SK-N-SH (cell line): Measurements from ENCODE around the gene RPE65. TPM values are rescaled to one million over a fixed set of nuclear protein-coding genes. Genes with fewer than 3 reads are reported as not detected.

Source experiments
- CTCF ChIA-PET: fragments of 300-600, 350-600 bp; formaldehyde crosslinking; extraction: SDS; loops from one replicate; lab custom pipeline; 2021; lab: Yijun Ruan, JAX
- POLR2A ChIA-PET: fragments of 350-600 bp; sonication (Branson Sonifier 250); formaldehyde crosslinking; extraction: SDS; loops from one replicate; lab custom pipeline; 2020; ENCODE audit warnings: antibody characterized with exemption, inconsistent platforms; lab: Yijun Ruan, JAX
- DNase-seq: peaks from one replicate; pipeline ENCODE4 v3.0.0; 2012
- H2AFZ ChIP-seq: fragments of 200-600 bp; sonication (generic); 2 replicates; pipeline ENCODE4 v1.8.1; 2016; ENCODE audit warnings: antibody characterized with exemption, mild to moderate bottlenecking, low read depth
- H3F3A ChIP-seq: fragments of 200-600 bp; sonication (generic); replicated peaks from 2 replicates; pipeline ENCODE3; 2016; ENCODE audit warnings: antibody characterized with exemption, mild to moderate bottlenecking; ENCODE audit not compliant: insufficient read depth
- H3K27ac ChIP-seq, 2 experiments: fragments of 200-500 bp in 1 of 2; fragments of 200-600 bp in 1 of 2; sonication (Bioruptor generic) in 1 of 2; sonication (generic), shearing (Covaris generic) in 1 of 2; 2 replicates each; pipeline versions ENCODE4 v1.5.1 to v1.6.1; 2014 to 2016; ENCODE audit warnings: low read depth in 2 of 2, inconsistent platforms in 1 of 2, low read length in 1 of 2, mild to moderate bottlenecking in 1 of 2, mixed read lengths in 1 of 2
- H3K27me3 ChIP-seq: fragments of 200-600 bp; sonication (generic), shearing (Covaris generic); 2 replicates; pipeline ENCODE4 v1.6.1; 2016; ENCODE audit warnings: mixed run types; ENCODE audit not compliant: insufficient read depth
- H3K36me3 ChIP-seq, 2 experiments: fragments of 200-500 bp in 1 of 2; fragments of 200-600 bp in 1 of 2; sonication (Bioruptor generic) in 1 of 2; sonication (generic) in 1 of 2; replicated peaks in 1 of 2; 2 replicates each; pipeline versions ENCODE3 to v1.5.1; 2014 to 2016; ENCODE audit warnings: low read length in 1 of 2, mild to moderate bottlenecking in 1 of 2; ENCODE audit not compliant: insufficient read depth in 2 of 2, control insufficient read depth in 1 of 2
- H3K4me1 ChIP-seq, 2 experiments: fragments of 200-500 bp in 1 of 2; fragments of 200-600 bp in 1 of 2; sonication (Bioruptor generic) in 1 of 2; sonication (generic), shearing (Covaris generic) in 1 of 2; 2 replicates each; pipeline versions ENCODE4 v1.5.1 to v1.6.1; 2014 to 2016; ENCODE audit warnings: low read depth in 1 of 2, low read length in 1 of 2, mixed run types in 1 of 2; ENCODE audit not compliant: insufficient read depth in 2 of 2, control insufficient read depth in 1 of 2
- H3K4me2 ChIP-seq: fragments of 200-600 bp; sonication (generic), shearing (Covaris generic); 2 replicates; pipeline ENCODE4 v1.6.1; 2017; ENCODE audit warnings: mixed run types
- H3K4me3 ChIP-seq, 2 experiments: fragments of 200-500 bp in 1 of 2; fragments of 200-600 bp in 1 of 2; sonication (Bioruptor generic) in 1 of 2; sonication (generic), shearing (Covaris generic) in 1 of 2; 2 replicates each; pipeline versions ENCODE4 v1.5.1 to v1.8.1; 2014 to 2016; ENCODE audit warnings: low read depth in 2 of 2, inconsistent platforms in 1 of 2, low read length in 1 of 2, mild to moderate bottlenecking in 1 of 2, mixed read lengths in 1 of 2, moderate library complexity in 1 of 2
- H3K79me2 ChIP-seq: fragments of 200-600 bp; sonication (generic); 2 replicates; pipeline ENCODE4 v1.8.1; 2017; ENCODE audit warnings: mild to moderate bottlenecking; ENCODE audit not compliant: insufficient read depth
- H3K9ac ChIP-seq: fragments of 200-600 bp; sonication (generic); 2 replicates; pipeline ENCODE4 v1.6.1; 2017; ENCODE audit warnings: mixed run types
- H3K9me2 ChIP-seq: fragments of 200-600 bp; sonication (generic); 2 replicates; pipeline ENCODE4 v1.6.1; 2017; ENCODE audit warnings: mixed run types
- H3K9me3 ChIP-seq: fragments of 200-600 bp; sonication (generic); 2 replicates; pipeline ENCODE4 v1.6.1; 2017; ENCODE audit warnings: mixed run types, mild to moderate bottlenecking, moderate library complexity
- H4K20me1 ChIP-seq: fragments of 200-600 bp; sonication (generic); 2 replicates; pipeline ENCODE4 v1.6.1; 2017; ENCODE audit warnings: mild to moderate bottlenecking, mixed run types; ENCODE audit not compliant: insufficient read depth
- EP300 ChIP-seq, 2 experiments: IDR thresholded peaks; 2 replicates each; pipeline versions ENCODE4 v1.4.0 to v1.6.1; 2012; ENCODE audit warnings: borderline replicate concordance in 1 of 2, low read depth in 1 of 2, low read length in 1 of 2
- GABPA ChIP-seq: IDR thresholded peaks from 2 replicates; pipeline ENCODE4 v1.4.0; 2012; ENCODE audit warnings: low read depth, mild to moderate bottlenecking
- MEF2A ChIP-seq: IDR thresholded peaks from 2 replicates; pipeline ENCODE4 v1.4.0; 2012; ENCODE audit warnings: low read depth, borderline replicate concordance
- MXI1 ChIP-seq: IDR thresholded peaks from 2 replicates; pipeline ENCODE4 v1.6.1; 2012; ENCODE audit warnings: mild to moderate bottlenecking, low read depth, low read length, improper control_type of control experiment
- NRF1 ChIP-seq: IDR thresholded peaks from 2 replicates; pipeline ENCODE4 v1.6.1; 2012; ENCODE audit warnings: low read depth, mild to moderate bottlenecking, low read length
- PBX3 ChIP-seq: IDR thresholded peaks from 2 replicates; pipeline ENCODE4; 2012
- RAD21 ChIP-seq: IDR thresholded peaks from 2 replicates; pipeline ENCODE4 v1.6.1; 2012; ENCODE audit warnings: mild to moderate bottlenecking, low read length
- RCOR1 ChIP-seq: fragments of 150-350 bp; IDR thresholded peaks from 2 replicates; pipeline ENCODE4 v1.6.1; 2017; ENCODE audit warnings: antibody characterized with exemption, low read length
- REST ChIP-seq: IDR thresholded peaks from 2 replicates; pipeline ENCODE4 v1.6.1; 2012; ENCODE audit warnings: mild to moderate bottlenecking, low read depth, low read length, moderate library complexity
- SIN3A ChIP-seq: IDR thresholded peaks from 2 replicates; pipeline ENCODE4 v1.6.1; 2012; ENCODE audit warnings: low read depth, mild to moderate bottlenecking, low read length, moderate library complexity, borderline replicate concordance
- TCF12 ChIP-seq: IDR thresholded peaks from 2 replicates; pipeline ENCODE4 v1.4.0; 2012
- TEAD4 ChIP-seq: IDR thresholded peaks from 2 replicates; pipeline ENCODE4 v1.4.0; 2012; ENCODE audit warnings: mild to moderate bottlenecking, borderline replicate concordance; ENCODE audit not compliant: insufficient read depth
- USF1 ChIP-seq: IDR thresholded peaks from 2 replicates; pipeline ENCODE4 v1.4.0; 2012; ENCODE audit warnings: low read depth, borderline replicate concordance
- USF2 ChIP-seq: fragments of 150-350 bp; IDR thresholded peaks from 2 replicates; pipeline ENCODE4 v1.6.1; 2017; ENCODE audit warnings: antibody characterized with exemption, low read length, low read depth, borderline replicate concordance
- WGBS: methylation state at CpG from one replicate; pipeline ENCODE4 v1.1.6; 2017; ENCODE audit warnings: low lambda C conversion rate; 5-methylcytosine and 5-hydroxymethylcytosine counted together
- polyA plus RNA-seq, 3 experiments: library from polyadenylated mRNA; depleted of rRNA; stranded (reverse); fragments of >200 nt; gene quantifications; 2 replicates each; pipeline ENCODE4 v1.2.3, GENCODE V29; 2012
- TF ChIP-seq, protein P1 (sequence below): fragments of 200-600 bp; sonication (generic); IDR thresholded peaks from 2 replicates; pipeline ENCODE4 v1.6.1; 2017; ENCODE audit warnings: antibody characterized with exemption, mild to moderate bottlenecking, moderate library complexity
- TF ChIP-seq, protein P2 (sequence below): fragments of 150-350 bp; IDR thresholded peaks from 2 replicates; pipeline ENCODE4 v1.6.1; 2016; ENCODE audit warnings: mild to moderate bottlenecking, low read depth, low read length
- TF ChIP-seq, protein P3 (sequence below): IDR thresholded peaks from 2 replicates; pipeline ENCODE4 v1.4.0; 2012; ENCODE audit warnings: low read depth, borderline replicate concordance

RPE65 gene
- polyA plus RNA-seq, 1 of the 3 experiments (the other 2 are of a cell fraction): 0.02 TPM

DNA sequence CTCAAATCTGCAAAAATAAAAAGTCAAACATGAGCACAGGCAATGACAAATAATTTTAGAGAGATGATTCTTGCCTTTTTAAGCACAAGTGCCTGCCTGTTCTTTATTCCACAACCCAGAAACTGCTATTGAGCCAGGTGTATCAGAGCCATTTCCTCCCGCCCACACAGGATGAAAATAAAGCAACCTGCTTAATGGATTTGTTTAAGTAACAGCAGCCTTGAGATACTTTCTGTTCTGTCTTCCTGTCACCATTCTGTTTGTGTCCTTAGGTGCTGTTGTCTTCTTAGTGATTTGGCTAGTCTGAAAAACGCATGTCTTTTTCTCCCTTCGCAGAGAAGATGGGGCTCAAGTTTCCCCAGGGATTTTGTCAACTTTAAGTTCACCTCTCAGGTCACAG, 11.4 kb downstream of the RPE65 start (continued):
- TF ChIP-seq USF2 (no peak), USF1 (no peak), TCF12 (no peak), RCOR1 (no peak), TEAD4 (no peak), GABPA (no peak), NRF1 (no peak)
- TF ChIP-seq, protein P1, sequence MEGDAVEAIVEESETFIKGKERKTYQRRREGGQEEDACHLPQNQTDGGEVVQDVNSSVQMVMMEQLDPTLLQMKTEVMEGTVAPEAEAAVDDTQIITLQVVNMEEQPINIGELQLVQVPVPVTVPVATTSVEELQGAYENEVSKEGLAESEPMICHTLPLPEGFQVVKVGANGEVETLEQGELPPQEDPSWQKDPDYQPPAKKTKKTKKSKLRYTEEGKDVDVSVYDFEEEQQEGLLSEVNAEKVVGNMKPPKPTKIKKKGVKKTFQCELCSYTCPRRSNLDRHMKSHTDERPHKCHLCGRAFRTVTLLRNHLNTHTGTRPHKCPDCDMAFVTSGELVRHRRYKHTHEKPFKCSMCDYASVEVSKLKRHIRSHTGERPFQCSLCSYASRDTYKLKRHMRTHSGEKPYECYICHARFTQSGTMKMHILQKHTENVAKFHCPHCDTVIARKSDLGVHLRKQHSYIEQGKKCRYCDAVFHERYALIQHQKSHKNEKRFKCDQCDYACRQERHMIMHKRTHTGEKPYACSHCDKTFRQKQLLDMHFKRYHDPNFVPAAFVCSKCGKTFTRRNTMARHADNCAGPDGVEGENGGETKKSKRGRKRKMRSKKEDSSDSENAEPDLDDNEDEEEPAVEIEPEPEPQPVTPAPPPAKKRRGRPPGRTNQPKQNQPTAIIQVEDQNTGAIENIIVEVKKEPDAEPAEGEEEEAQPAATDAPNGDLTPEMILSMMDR: no peak
- TF ChIP-seq, protein P2, sequence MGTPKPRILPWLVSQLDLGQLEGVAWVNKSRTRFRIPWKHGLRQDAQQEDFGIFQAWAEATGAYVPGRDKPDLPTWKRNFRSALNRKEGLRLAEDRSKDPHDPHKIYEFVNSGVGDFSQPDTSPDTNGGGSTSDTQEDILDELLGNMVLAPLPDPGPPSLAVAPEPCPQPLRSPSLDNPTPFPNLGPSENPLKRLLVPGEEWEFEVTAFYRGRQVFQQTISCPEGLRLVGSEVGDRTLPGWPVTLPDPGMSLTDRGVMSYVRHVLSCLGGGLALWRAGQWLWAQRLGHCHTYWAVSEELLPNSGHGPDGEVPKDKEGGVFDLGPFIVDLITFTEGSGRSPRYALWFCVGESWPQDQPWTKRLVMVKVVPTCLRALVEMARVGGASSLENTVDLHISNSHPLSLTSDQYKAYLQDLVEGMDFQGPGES: no peak

DNA sequence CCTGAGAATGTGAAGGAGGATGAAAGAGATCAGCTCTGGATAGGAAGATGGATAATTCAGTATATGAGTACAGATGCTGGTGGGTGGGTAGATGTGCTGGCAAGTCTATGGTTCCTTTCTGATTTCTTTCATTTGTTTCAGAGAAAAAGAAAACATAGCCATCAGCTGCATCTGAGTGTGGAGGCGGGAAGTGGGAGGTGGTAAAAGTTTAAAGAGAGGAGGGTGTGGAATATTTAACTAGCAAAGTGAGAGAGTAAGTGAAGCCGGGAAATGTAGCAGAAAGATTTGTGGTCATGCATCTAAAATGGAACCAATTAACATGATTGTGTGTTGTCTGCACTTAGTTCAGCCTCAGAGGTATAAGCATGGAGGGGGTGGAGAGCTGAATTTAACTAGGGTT, 16.4 kb downstream of the RPE65 start:
- CTCF ChIA-PET: interaction anchor here (1.2 kb wide), 2 partner anchors 11 to 316 kb away, joined by 3 to 4 read pairs; no protein-coding TSS in a partner anchor
- H3K79me2 ChIP-seq: no peaks in the 10 kb centered on the region

More for the DNA sequence above, 16.4 kb downstream of the RPE65 start:
- POLR2A ChIA-PET: no interaction called here
- no peaks in the 10 kb centered on the region for H3F3A ChIP-seq
- 84% methylated on average over 2 of the region's 2 CpGs for WGBS
- no peak overlapping the region for H3K27ac ChIP-seq
- H3K9me3 ChIP-seq: no peaks in the 10 kb centered on the region
- DNase-seq: no peak
- H3K9me2 ChIP-seq: no peaks in the 10 kb centered on the region
- H3K4me2 ChIP-seq: no peak overlapping the region
- no peaks in the 10 kb centered on the region for H4K20me1 ChIP-seq
- no peaks in the 10 kb centered on the region for H3K36me3 ChIP-seq
- no peak overlapping the region for H3K9ac ChIP-seq
- no peak overlapping the region for H2AFZ ChIP-seq
- H3K4me1 ChIP-seq: no peaks in the 10 kb centered on the region; a peak in 1 of 4 replicates
- TF ChIP-seq MXI1: no peak
- TF ChIP-seq SIN3A: no peak
- TF ChIP-seq RAD21: no peak
- TF ChIP-seq MEF2A: no peak
- TF ChIP-seq EP300 (IDR thresholded peaks at IDR 0.05; ENCODE audit: borderline replicate concordance in 1 of 2, low read depth in 1 of 2, low read length in 1 of 2): no peak
- no peak for TF ChIP-seq TCF12
- TF ChIP-seq, protein P3, sequence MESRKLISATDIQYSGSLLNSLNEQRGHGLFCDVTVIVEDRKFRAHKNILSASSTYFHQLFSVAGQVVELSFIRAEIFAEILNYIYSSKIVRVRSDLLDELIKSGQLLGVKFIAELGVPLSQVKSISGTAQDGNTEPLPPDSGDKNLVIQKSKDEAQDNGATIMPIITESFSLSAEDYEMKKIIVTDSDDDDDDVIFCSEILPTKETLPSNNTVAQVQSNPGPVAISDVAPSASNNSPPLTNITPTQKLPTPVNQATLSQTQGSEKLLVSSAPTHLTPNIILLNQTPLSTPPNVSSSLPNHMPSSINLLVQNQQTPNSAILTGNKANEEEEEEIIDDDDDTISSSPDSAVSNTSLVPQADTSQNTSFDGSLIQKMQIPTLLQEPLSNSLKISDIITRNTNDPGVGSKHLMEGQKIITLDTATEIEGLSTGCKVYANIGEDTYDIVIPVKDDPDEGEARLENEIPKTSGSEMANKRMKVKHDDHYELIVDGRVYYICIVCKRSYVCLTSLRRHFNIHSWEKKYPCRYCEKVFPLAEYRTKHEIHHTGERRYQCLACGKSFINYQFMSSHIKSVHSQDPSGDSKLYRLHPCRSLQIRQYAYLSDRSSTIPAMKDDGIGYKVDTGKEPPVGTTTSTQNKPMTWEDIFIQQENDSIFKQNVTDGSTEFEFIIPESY: no peak
- no peak for TF ChIP-seq REST
- TF ChIP-seq PBX3: no peak
- TF ChIP-seq GABPA: no peak
- TF ChIP-seq, all 33 proteins: peak for 0
- H3K4me3 ChIP-seq: no peak overlapping the region
- no peaks in the 10 kb centered on the region for H3K27me3 ChIP-seq
